ENCODE measurements around the gene UGT1A6. TPM values are rescaled to one million over a fixed set of nuclear protein-coding genes. Genes with fewer than 3 reads are reported as not detected.
A peak's percentile ranks its signal among the peaks of the same experiment; 100 is the strongest.

UGT1A6 gene
- total and polyA plus RNA-seq, 2 experiments from 2014 or later = not detected

DNA sequence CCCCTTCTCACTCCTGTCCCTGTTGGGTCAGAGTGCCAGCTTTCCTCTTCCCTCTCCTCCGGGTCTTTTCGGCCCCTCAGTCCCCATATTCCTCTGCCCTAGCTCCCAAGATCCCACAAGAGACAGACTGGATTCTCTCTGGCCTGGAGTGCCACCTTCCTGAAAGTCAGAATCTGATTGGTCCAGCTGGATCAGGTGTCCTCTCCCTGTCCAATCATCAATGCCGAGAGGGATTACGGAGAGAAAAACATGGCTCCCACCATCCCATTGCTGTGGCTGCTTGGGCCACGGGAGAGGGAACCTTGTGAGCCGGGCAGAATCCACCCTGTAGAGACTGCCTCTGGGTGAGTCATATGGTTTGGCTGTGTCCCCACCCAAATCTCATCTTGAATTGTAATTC, 82.7 kb downstream of the UGT1A6 start:
- ATAC-seq (no peak), DNase-seq (ENCODE audit: low spot score) (no peak)
- Histone ChIP-seq H3F3A (replicated peaks; ENCODE audit: low read depth) (no peaks in the 10 kb centered on the region), H3K27ac (ENCODE audit: low read depth) (no peak overlapping the region), H3K4me2 (no peak overlapping the region), H3K36me3 (ENCODE audit: insufficient read depth) (no peaks in the 10 kb centered on the region), H2AFZ (no peak overlapping the region), H4K20me1 (replicated peaks; ENCODE audit: insufficient read depth) (no peaks in the 10 kb centered on the region), H3K79me2 (replicated peaks; ENCODE audit: insufficient read depth) (no peaks in the 10 kb centered on the region), H3K27me3 (ENCODE audit: insufficient read depth) (no peaks in the 10 kb centered on the region), H3K4me3 (no peak overlapping the region), H3K9me2 (ENCODE audit: insufficient read depth) (0 out of 2 replicates have a peak, but pooled peaks cover 4% of the 10 kb centered on the region), H3K4me1 (ENCODE audit: insufficient read depth) (no peaks in the 10 kb centered on the region)
- H3K4me3 Mint-ChIP-seq = no peak overlapping the region
- H3K27me3 Mint-ChIP-seq (ENCODE audit: insufficient read depth, low read depth, poor library complexity) = no peaks in the 10 kb centered on the region
- H3K4me1 Mint-ChIP-seq = no peaks in the 10 kb centered on the region
- H3K9me3 Mint-ChIP-seq = peaks cover 26% of the 10 kb centered on the region
- H3K36me3 Mint-ChIP-seq (ENCODE audit: low read depth) = peaks cover 4% of the 10 kb centered on the region; the same call in 2 of the 3 replicates
- H3K27ac Mint-ChIP-seq = no peak overlapping the region
- no peak for TF ChIP-seq POLR2AphosphoS5 (IDR thresholded peaks at IDR 0.05; ENCODE audit: low read depth)
- TF ChIP-seq CREB1 (CRISPR knock-in tag; IDR thresholded peaks at IDR 0.05; ENCODE audit: low read depth) = no peak
- TF ChIP-seq JUNB (IDR thresholded peaks at IDR 0.05; ENCODE audit: unreplicated experiment) = no peak
- no peak for TF ChIP-seq ZNF331 (CRISPR knock-in tag; IDR thresholded peaks at IDR 0.05; ENCODE audit: low read depth)
- no peak for TF ChIP-seq NANOG (IDR thresholded peaks at IDR 0.05; ENCODE audit: borderline replicate concordance)

DNA sequence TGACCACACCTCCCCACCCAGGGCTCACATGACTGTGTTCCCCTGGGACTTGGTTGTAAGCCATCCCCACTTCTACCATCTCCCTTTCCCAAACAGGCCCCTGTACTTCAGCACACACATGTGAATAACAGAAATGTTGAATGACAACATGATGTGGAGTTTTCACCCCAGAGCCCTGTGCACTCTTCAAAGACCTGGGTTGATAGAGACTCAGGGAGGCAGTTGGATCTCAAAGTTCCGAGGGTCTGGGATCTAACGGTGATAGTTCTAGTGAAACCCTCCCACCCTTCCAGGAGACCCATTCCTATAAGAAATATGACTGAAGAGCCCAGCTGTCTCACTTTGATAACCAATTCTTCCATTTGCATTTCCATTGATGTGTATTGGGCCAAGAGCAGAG, 85.3 kb downstream of the UGT1A6 start, which contains the start of gene MROH2A:
TSS of gene MROH2A (plus strand) at position 301 of the 400 bp plus-strand sequence. CDS start 1,029 bp downstream, outside the sequence.
- Mint-ChIP-seq H3K9me3 (peaks cover 26% of the 10 kb centered on the region), H3K27ac (peak within 1 kb of the TSS; percentile 68), H3K4me1 (no peaks in the 10 kb centered on the region), H3K36me3 (ENCODE audit: low read depth) (peaks cover 4% of the 10 kb centered on the region; the same call in 2 of the 3 replicates), H3K27me3 (ENCODE audit: insufficient read depth, low read depth, poor library complexity) (no peaks in the 10 kb centered on the region), H3K4me3 (no peak within 1 kb of the TSS)
- no peak within 1 kb of the TSS for H3K27ac ChIP-seq (ENCODE audit: low read depth)
- no peak within 1 kb of the TSS for H3K4me2 ChIP-seq
- no peak within 1 kb of the TSS for H3K4me3 ChIP-seq
- H3F3A ChIP-seq (replicated peaks; ENCODE audit: low read depth) = no peaks in the 10 kb centered on the region
- H3K9me2 ChIP-seq (ENCODE audit: insufficient read depth) = 0 out of 2 replicates have a peak, but pooled peaks cover 4% of the 10 kb centered on the region
- DNase-seq (ENCODE audit: low spot score) (no peak), ATAC-seq (no peak)
- no peaks in the 10 kb centered on the region for H3K79me2 ChIP-seq (replicated peaks; ENCODE audit: insufficient read depth)
- no peak within 1 kb of the TSS for H2AFZ ChIP-seq
- TF ChIP-seq, protein P1, sequence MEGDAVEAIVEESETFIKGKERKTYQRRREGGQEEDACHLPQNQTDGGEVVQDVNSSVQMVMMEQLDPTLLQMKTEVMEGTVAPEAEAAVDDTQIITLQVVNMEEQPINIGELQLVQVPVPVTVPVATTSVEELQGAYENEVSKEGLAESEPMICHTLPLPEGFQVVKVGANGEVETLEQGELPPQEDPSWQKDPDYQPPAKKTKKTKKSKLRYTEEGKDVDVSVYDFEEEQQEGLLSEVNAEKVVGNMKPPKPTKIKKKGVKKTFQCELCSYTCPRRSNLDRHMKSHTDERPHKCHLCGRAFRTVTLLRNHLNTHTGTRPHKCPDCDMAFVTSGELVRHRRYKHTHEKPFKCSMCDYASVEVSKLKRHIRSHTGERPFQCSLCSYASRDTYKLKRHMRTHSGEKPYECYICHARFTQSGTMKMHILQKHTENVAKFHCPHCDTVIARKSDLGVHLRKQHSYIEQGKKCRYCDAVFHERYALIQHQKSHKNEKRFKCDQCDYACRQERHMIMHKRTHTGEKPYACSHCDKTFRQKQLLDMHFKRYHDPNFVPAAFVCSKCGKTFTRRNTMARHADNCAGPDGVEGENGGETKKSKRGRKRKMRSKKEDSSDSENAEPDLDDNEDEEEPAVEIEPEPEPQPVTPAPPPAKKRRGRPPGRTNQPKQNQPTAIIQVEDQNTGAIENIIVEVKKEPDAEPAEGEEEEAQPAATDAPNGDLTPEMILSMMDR (conservative IDR thresholded peaks at IDR 0.05; ENCODE audit: low read depth in 2 of 2) = no peak
- no peak for TF ChIP-seq EZH2 (IDR thresholded peaks at IDR 0.05; ENCODE audit: low read depth, unreplicated experiment)
- TF ChIP-seq, protein P2, sequence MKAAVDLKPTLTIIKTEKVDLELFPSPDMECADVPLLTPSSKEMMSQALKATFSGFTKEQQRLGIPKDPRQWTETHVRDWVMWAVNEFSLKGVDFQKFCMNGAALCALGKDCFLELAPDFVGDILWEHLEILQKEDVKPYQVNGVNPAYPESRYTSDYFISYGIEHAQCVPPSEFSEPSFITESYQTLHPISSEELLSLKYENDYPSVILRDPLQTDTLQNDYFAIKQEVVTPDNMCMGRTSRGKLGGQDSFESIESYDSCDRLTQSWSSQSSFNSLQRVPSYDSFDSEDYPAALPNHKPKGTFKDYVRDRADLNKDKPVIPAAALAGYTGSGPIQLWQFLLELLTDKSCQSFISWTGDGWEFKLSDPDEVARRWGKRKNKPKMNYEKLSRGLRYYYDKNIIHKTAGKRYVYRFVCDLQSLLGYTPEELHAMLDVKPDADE (IDR thresholded peaks at IDR 0.05) = no peak
- TF ChIP-seq NANOG (IDR thresholded peaks at IDR 0.05; ENCODE audit: borderline replicate concordance) = no peak
- TF ChIP-seq, protein P3, sequence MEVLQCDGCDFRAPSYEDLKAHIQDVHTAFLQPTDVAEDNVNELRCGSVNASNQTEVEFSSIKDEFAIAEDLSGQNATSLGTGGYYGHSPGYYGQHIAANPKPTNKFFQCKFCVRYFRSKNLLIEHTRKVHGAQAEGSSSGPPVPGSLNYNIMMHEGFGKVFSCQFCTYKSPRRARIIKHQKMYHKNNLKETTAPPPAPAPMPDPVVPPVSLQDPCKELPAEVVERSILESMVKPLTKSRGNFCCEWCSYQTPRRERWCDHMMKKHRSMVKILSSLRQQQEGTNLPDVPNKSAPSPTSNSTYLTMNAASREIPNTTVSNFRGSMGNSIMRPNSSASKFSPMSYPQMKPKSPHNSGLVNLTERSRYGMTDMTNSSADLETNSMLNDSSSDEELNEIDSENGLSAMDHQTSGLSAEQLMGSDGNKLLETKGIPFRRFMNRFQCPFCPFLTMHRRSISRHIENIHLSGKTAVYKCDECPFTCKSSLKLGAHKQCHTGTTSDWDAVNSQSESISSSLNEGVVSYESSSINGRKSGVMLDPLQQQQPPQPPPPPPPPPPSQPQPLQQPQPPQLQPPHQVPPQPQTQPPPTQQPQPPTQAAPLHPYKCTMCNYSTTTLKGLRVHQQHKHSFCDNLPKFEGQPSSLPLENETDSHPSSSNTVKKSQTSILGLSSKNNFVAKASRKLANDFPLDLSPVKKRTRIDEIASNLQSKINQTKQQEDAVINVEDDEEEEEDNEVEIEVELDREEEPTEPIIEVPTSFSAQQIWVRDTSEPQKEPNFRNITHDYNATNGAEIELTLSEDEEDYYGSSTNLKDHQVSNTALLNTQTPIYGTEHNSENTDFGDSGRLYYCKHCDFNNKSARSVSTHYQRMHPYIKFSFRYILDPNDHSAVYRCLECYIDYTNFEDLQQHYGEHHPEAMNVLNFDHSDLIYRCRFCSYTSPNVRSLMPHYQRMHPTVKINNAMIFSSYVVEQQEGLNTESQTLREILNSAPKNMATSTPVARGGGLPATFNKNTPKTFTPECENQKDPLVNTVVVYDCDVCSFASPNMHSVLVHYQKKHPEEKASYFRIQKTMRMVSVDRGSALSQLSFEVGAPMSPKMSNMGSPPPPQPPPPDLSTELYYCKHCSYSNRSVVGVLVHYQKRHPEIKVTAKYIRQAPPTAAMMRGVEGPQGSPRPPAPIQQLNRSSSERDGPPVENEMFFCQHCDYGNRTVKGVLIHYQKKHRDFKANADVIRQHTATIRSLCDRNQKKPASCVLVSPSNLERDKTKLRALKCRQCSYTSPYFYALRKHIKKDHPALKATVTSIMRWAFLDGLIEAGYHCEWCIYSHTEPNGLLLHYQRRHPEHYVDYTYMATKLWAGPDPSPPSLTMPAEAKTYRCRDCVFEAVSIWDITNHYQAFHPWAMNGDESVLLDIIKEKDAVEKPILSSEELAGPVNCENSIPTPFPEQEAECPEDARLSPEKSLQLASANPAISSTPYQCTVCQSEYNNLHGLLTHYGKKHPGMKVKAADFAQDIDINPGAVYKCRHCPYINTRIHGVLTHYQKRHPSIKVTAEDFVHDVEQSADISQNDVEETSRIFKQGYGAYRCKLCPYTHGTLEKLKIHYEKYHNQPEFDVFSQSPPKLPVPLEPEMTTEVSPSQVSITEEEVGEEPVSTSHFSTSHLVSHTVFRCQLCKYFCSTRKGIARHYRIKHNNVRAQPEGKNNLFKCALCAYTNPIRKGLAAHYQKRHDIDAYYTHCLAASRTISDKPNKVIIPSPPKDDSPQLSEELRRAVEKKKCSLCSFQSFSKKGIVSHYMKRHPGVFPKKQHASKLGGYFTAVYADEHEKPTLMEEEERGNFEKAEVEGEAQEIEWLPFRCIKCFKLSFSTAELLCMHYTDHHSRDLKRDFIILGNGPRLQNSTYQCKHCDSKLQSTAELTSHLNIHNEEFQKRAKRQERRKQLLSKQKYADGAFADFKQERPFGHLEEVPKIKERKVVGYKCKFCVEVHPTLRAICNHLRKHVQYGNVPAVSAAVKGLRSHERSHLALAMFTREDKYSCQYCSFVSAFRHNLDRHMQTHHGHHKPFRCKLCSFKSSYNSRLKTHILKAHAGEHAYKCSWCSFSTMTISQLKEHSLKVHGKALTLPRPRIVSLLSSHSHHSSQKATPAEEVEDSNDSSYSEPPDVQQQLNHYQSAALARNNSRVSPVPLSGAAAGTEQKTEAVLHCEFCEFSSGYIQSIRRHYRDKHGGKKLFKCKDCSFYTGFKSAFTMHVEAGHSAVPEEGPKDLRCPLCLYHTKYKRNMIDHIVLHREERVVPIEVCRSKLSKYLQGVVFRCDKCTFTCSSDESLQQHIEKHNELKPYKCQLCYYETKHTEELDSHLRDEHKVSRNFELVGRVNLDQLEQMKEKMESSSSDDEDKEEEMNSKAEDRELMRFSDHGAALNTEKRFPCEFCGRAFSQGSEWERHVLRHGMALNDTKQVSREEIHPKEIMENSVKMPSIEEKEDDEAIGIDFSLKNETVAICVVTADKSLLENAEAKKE (CRISPR knock-in tag; IDR thresholded peaks at IDR 0.05) = no peak
- TF ChIP-seq JUNB (IDR thresholded peaks at IDR 0.05; ENCODE audit: unreplicated experiment) = no peak
- TF ChIP-seq ZNF331 (CRISPR knock-in tag; IDR thresholded peaks at IDR 0.05; ENCODE audit: low read depth) = no peak
- TF ChIP-seq EZH2phosphoT487 (IDR thresholded peaks at IDR 0.05; ENCODE audit: unreplicated experiment) = no peak
- H4K20me1 ChIP-seq (replicated peaks; ENCODE audit: insufficient read depth) = no peaks in the 10 kb centered on the region
- no peaks in the 10 kb centered on the region for H3K4me1 ChIP-seq (ENCODE audit: insufficient read depth)
- no peaks in the 10 kb centered on the region for H3K36me3 ChIP-seq (ENCODE audit: insufficient read depth)
- no peaks in the 10 kb centered on the region for H3K27me3 ChIP-seq (ENCODE audit: insufficient read depth)

All from GM23338 (cell line).